HEK293 (cell line): ENCODE data around the gene IGF2R.

ENCODE experiments used
- CTCF ChIA-PET: fragments of 350-600 bp; formaldehyde crosslinking; extraction: SDS; loops from one replicate; lab custom pipeline; 2021; ENCODE audit warnings: antibody characterized with exemption; lab: Yijun Ruan, JAX
- POLR2A ChIA-PET: fragments of 300-600 bp; formaldehyde crosslinking; extraction: SDS; loops from one replicate; lab custom pipeline; 2020; ENCODE audit warnings: antibody characterized with exemption, inconsistent platforms; lab: Yijun Ruan, JAX
- H3K27ac ChIP-seq: fragments of 200-500 bp; sonication (Bioruptor generic); 2 replicates; pipeline ENCODE4 v1.5.1; 2014; ENCODE audit warnings: low read depth, low read length, control low read depth, inconsistent platforms; ENCODE audit errors: extremely low read depth
- H3K36me3 ChIP-seq, 2 experiments: fragments of 200-500 bp in 1 of 2; sonication (Bioruptor generic) in 1 of 2; 1 replicate in 1 of 2; 2 replicates in 1 of 2; pipeline ENCODE4 v1.5.1; 2014 to 2017; ENCODE audit warnings: inconsistent platforms in 2 of 2, low read length in 2 of 2; ENCODE audit not compliant: control insufficient read depth in 2 of 2, insufficient read depth in 1 of 2
- H3K4me1 ChIP-seq: fragments of 200-500 bp; sonication (Bioruptor generic); 2 replicates; pipeline ENCODE4 v1.5.1; 2014; ENCODE audit warnings: mild to moderate bottlenecking, low read length, inconsistent platforms; ENCODE audit not compliant: control insufficient read depth, insufficient read depth
- H3K4me3 ChIP-seq: 2 replicates; pipeline ENCODE4 v1.5.1; 2011; ENCODE audit warnings: low read depth, mild to moderate bottlenecking, control low read depth, low read length, moderate library complexity
- H3K9me3 ChIP-seq: fragments of 200-500 bp; sonication (Bioruptor generic); 2 replicates; pipeline ENCODE4 v1.5.1; 2014; ENCODE audit warnings: low read depth, low read length, inconsistent platforms; ENCODE audit not compliant: control insufficient read depth, insufficient read depth
- ELK4 ChIP-seq: IDR thresholded peaks from 2 replicates; pipeline ENCODE4 v1.6.1; 2011; ENCODE audit warnings: mild to moderate bottlenecking, low read depth, low read length, borderline replicate concordance
- HOXC10 ChIP-seq: sonication (generic); formaldehyde crosslinking; IDR thresholded peaks from 2 replicates; pipeline ENCODE4 v1.8.1; 2023; ENCODE audit warnings: mild to moderate bottlenecking, missing genetic modification reagents
- HOXD13 ChIP-seq: sonication (generic); formaldehyde crosslinking; IDR thresholded peaks from 2 replicates; pipeline ENCODE4 v1.8.0; 2022; ENCODE audit warnings: missing genetic modification reagents, borderline replicate concordance
- MYNN ChIP-seq: fragments of 450-650 bp; formaldehyde crosslinking; IDR thresholded peaks from 2 replicates; pipeline ENCODE4 v1.5.1; 2016; ENCODE audit warnings: missing biosample characterization, missing genetic modification characterization, borderline replicate concordance
- SP7 ChIP-seq: fragments of 450-650 bp; formaldehyde crosslinking; IDR thresholded peaks from 2 replicates; pipeline ENCODE4 v1.5.1; 2016; ENCODE audit warnings: missing biosample characterization, missing genetic modification characterization
- ZBTB17 ChIP-seq: fragments of 450-650 bp; formaldehyde crosslinking; IDR thresholded peaks from 2 replicates; pipeline ENCODE4 v1.5.1; 2016; ENCODE audit warnings: missing biosample characterization, missing genetic modification characterization
- ZBTB20 ChIP-seq: fragments of 450-650 bp; formaldehyde crosslinking; IDR thresholded peaks from 2 replicates; pipeline ENCODE4 v1.5.1; 2016; ENCODE audit warnings: missing biosample characterization, missing genetic modification characterization
- ZBTB48 ChIP-seq: fragments of 450-650 bp; formaldehyde crosslinking; IDR thresholded peaks from 2 replicates; pipeline ENCODE4 v1.5.1; 2016; ENCODE audit warnings: missing biosample characterization, missing genetic modification characterization
- ZNF114 ChIP-seq: fragments of 450-650 bp; formaldehyde crosslinking; IDR thresholded peaks from 2 replicates; pipeline ENCODE4 v1.5.0; 2017; ENCODE audit warnings: missing biosample characterization, missing genetic modification characterization
- ZNF132 ChIP-seq: fragments of 450-650 bp; formaldehyde crosslinking; IDR thresholded peaks from 2 replicates; pipeline ENCODE4 v1.5.1; 2017; ENCODE audit warnings: missing biosample characterization, missing genetic modification characterization, borderline replicate concordance
- ZNF155 ChIP-seq: fragments of 450-650 bp; formaldehyde crosslinking; IDR thresholded peaks from 2 replicates; pipeline ENCODE4 v1.5.1; 2016; ENCODE audit warnings: missing biosample characterization, missing genetic modification characterization
- ZNF169 ChIP-seq: fragments of 450-650 bp; formaldehyde crosslinking; IDR thresholded peaks from 2 replicates; pipeline ENCODE4 v1.5.1; 2016; ENCODE audit warnings: missing biosample characterization, missing genetic modification characterization
- ZNF221 ChIP-seq: fragments of 450-650 bp; formaldehyde crosslinking; IDR thresholded peaks from 2 replicates; pipeline ENCODE4 v1.5.1; 2017; ENCODE audit warnings: missing biosample characterization, missing genetic modification characterization, borderline replicate concordance
- ZNF274 ChIP-seq, 2 experiments: fragments of 200-500 bp in 1 of 2; fragments of 450-650 bp in 1 of 2; sonication (Bioruptor generic) in 1 of 2; formaldehyde crosslinking in 1 of 2; IDR thresholded peaks; 2 replicates each; pipeline versions ENCODE4 v1.5.1 to v1.6.1; 2014 to 2016; ENCODE audit warnings: borderline replicate concordance in 1 of 2, inconsistent platforms in 1 of 2, low read length in 1 of 2, missing biosample characterization in 1 of 2, missing genetic modification characterization in 1 of 2
- ZNF404 ChIP-seq: fragments of 450-650 bp; formaldehyde crosslinking; IDR thresholded peaks from 2 replicates; pipeline ENCODE4 v1.5.1; 2017; ENCODE audit warnings: missing biosample characterization, missing genetic modification characterization
- ZNF423 ChIP-seq: fragments of 450-650 bp; formaldehyde crosslinking; IDR thresholded peaks from 2 replicates; pipeline ENCODE4 v1.5.1; 2016; ENCODE audit warnings: missing biosample characterization, missing genetic modification characterization
- ZNF48 ChIP-seq: fragments of 450-650 bp; formaldehyde crosslinking; IDR thresholded peaks from 2 replicates; pipeline ENCODE4 v1.5.1; 2016; ENCODE audit warnings: missing biosample characterization, missing genetic modification characterization
- ZNF560 ChIP-seq: fragments of 450-650 bp; formaldehyde crosslinking; IDR thresholded peaks from 2 replicates; pipeline ENCODE4 v1.5.1; 2017; ENCODE audit warnings: missing biosample characterization, missing genetic modification characterization, borderline replicate concordance
- ZNF571 ChIP-seq: fragments of 450-650 bp; formaldehyde crosslinking; IDR thresholded peaks from 2 replicates; pipeline ENCODE4 v1.5.0; 2017; ENCODE audit warnings: missing biosample characterization, missing genetic modification characterization
- ZNF610 ChIP-seq: fragments of 450-650 bp; formaldehyde crosslinking; IDR thresholded peaks from 2 replicates; pipeline ENCODE4 v1.5.1; 2016; ENCODE audit warnings: missing biosample characterization, missing genetic modification characterization, borderline replicate concordance
- ZNF621 ChIP-seq: fragments of 450-650 bp; formaldehyde crosslinking; IDR thresholded peaks from 2 replicates; pipeline ENCODE4 v1.5.1; 2017; ENCODE audit warnings: missing biosample characterization, missing genetic modification characterization
- ZNF623 ChIP-seq: fragments of 450-650 bp; formaldehyde crosslinking; IDR thresholded peaks from 2 replicates; pipeline ENCODE4 v1.5.1; 2016; ENCODE audit warnings: missing biosample characterization, missing genetic modification characterization
- ZNF654 ChIP-seq: fragments of 450-650 bp; formaldehyde crosslinking; IDR thresholded peaks from 2 replicates; pipeline ENCODE4 v1.5.1; 2016; ENCODE audit warnings: low read depth, missing biosample characterization, missing genetic modification characterization
- ZNF660 ChIP-seq: fragments of 450-650 bp; IDR thresholded peaks from 2 replicates; pipeline ENCODE4 v1.5.1; 2018; ENCODE audit warnings: missing biosample characterization, mild to moderate bottlenecking, missing genetic modification characterization
- TF ChIP-seq, protein P1 (sequence below): fragments of 450-650 bp; formaldehyde crosslinking; IDR thresholded peaks from 2 replicates; pipeline ENCODE4 v1.5.1; 2016; ENCODE audit warnings: missing biosample characterization, missing genetic modification characterization

IGF2R gene

DNA sequence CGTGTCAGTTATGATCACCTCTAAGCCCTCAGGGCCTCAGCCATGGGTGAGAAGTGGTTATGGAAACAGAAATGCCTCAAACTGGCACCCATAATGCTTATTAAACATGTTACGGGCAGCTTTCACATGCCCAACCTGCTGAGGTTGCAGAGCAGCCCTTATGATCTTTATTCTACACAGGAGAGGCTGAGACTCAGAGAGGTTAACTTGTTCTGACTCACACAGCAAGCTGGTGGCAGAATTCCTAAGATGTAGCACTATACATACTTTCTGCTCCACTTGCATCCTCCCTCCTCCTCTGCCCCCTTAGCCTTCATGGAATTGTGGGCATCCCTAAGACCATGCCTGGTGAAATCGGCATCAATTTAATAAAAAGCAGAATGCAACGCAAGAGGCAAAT is 34.7 kb upstream of the IGF2R start:
- H3K36me3 ChIP-seq: no peaks in the 10 kb centered on the region
- no peak for TF ChIP-seq ZNF404
- TF ChIP-seq ZNF48: no peak
- TF ChIP-seq ZNF423 (tag by site-specific recombination): no peak
- no peak for TF ChIP-seq ZNF169 (tag by site-specific recombination)
- no peak for TF ChIP-seq HOXC10 (CRISPR knock-in tag)
- no peak for TF ChIP-seq ZNF610
- TF ChIP-seq ZBTB48 (tag by site-specific recombination): no peak
- TF ChIP-seq ZNF571 (tag by site-specific recombination): no peak
- TF ChIP-seq ZBTB20 (tag by site-specific recombination): no peak
- no peak for TF ChIP-seq ZNF560 (tag by site-specific recombination)
- no peak for TF ChIP-seq ZNF654 (tag by site-specific recombination)
- TF ChIP-seq ZNF660 (tag by site-specific recombination): no peak
- TF ChIP-seq, protein P1, sequence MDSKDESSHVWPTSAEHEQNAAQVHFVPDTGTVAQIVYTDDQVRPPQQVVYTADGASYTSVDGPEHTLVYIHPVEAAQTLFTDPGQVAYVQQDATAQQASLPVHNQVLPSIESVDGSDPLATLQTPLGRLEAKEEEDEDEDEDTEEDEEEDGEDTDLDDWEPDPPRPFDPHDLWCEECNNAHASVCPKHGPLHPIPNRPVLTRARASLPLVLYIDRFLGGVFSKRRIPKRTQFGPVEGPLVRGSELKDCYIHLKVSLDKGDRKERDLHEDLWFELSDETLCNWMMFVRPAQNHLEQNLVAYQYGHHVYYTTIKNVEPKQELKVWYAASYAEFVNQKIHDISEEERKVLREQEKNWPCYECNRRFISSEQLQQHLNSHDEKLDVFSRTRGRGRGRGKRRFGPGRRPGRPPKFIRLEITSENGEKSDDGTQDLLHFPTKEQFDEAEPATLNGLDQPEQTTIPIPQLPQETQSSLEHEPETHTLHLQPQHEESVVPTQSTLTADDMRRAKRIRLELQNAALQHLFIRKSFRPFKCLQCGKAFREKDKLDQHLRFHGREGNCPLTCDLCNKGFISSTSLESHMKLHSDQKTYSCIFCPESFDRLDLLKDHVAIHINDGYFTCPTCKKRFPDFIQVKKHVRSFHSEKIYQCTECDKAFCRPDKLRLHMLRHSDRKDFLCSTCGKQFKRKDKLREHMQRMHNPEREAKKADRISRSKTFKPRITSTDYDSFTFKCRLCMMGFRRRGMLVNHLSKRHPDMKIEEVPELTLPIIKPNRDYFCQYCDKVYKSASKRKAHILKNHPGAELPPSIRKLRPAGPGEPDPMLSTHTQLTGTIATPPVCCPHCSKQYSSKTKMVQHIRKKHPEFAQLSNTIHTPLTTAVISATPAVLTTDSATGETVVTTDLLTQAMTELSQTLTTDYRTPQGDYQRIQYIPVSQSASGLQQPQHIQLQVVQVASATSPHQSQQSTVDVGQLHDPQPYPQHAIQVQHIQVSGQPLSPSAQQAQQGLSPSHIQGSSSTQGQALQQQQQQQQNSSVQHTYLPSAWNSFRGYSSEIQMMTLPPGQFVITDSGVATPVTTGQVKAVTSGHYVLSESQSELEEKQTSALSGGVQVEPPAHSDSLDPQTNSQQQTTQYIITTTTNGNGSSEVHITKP: no peak
- TF ChIP-seq ZNF221 (tag by site-specific recombination): no peak
- no peak for TF ChIP-seq ZBTB17
- no peak for TF ChIP-seq SP7 (tag by site-specific recombination)
- no peak overlapping the region for H3K27ac ChIP-seq
- H3K9me3 ChIP-seq: no peaks in the 10 kb centered on the region
- CTCF ChIA-PET: interaction anchor here (1.0 kb wide), 1 partner anchor 71 kb away, joined by 4 read pairs; no protein-coding TSS in a partner anchor
- POLR2A ChIA-PET: interaction anchor here (1.0 kb wide), 1 partner anchor 21 kb away, joined by 3 read pairs; no protein-coding TSS in a partner anchor
- no peaks in the 10 kb centered on the region for H3K4me1 ChIP-seq
- no peak overlapping the region for H3K4me3 ChIP-seq

DNA sequence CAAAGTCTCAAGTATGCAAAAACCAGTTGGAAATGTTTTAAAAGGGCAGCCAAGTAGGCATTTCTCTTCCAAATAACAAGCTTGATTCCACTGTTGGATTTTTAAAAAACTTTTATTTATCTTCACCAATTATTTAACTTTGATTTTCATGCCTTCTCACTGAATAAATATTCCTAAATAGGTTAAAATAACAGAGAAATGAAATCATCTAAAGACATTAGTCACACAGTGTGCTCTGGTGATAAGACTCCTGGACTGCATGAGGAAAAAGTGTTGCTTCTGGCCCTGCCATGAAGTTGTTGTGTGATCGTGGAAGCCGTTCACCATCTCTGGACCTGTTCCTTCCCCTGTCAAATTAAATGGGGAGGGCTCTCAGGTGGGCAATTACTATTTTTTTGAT is 33.8 kb upstream of the IGF2R start:
- no peak overlapping the region for H3K27ac ChIP-seq
- H3K36me3 ChIP-seq: no peaks in the 10 kb centered on the region
- no peak for TF ChIP-seq HOXD13 (CRISPR knock-in tag)
- TF ChIP-seq ZNF155 (tag by site-specific recombination): no peak
- no peak for TF ChIP-seq ZNF621
- no peak for TF ChIP-seq ZNF623 (tag by site-specific recombination)
- no peak for TF ChIP-seq ZBTB17
- no peak for TF ChIP-seq ZNF114 (tag by site-specific recombination)
- no peak for TF ChIP-seq ZNF274 (IDR thresholded peaks at IDR 0.05; ENCODE audit: low read length)
- TF ChIP-seq ZNF274 (tag by site-specific recombination; IDR thresholded peaks at IDR 0.05; ENCODE audit: borderline replicate concordance): no peak
- no peak for TF ChIP-seq MYNN
- TF ChIP-seq ZNF132: no peak
- TF ChIP-seq ELK4: no peak
- ChIA-PET CTCF (interaction anchor here (0.6 to 0.9 kb wide), 3 partner anchors 72 to 588 kb away, joined by 3 to 4 read pairs (median 3); no protein-coding TSS in a partner anchor), POLR2A (no interaction called here)
- no peaks in the 10 kb centered on the region for H3K4me1 ChIP-seq
- no peaks in the 10 kb centered on the region for H3K9me3 ChIP-seq
- no peak overlapping the region for H3K4me3 ChIP-seq
